HepG2 (cell line): Measurements from ENCODE around the gene EXOC6B. TPM values are rescaled to one million over a fixed set of nuclear protein-coding genes. Genes with fewer than 3 reads are reported as not detected.

Source experiments
- ATAC-seq: fragments of 200-7000 bp; cut with Tn5 transposase; 3 replicates; pipeline ENCODE4 v1.9.1; 2020; ENCODE audit warnings: mild to moderate bottlenecking, moderate library complexity
- BruUV-seq: library from RNA; stranded (reverse); fragments of 400-500 nt; replicated peaks from 2 replicates; lab custom pipeline; 2021; lab: Mats Ljungman, UMichigan
- CTCF ChIA-PET: fragments of 300-600 bp; formaldehyde crosslinking; extraction: SDS; loops from one replicate; lab custom pipeline; 2021; ENCODE audit warnings: low total read pairs, inconsistent platforms, low intra/inter-chr PET ratio; lab: Yijun Ruan, JAX
- POLR2A ChIA-PET: fragments of 350-600 bp; sonication (Branson Sonifier 250); formaldehyde crosslinking; loops from one replicate; lab custom pipeline; 2020; ENCODE audit warnings: antibody characterized with exemption, inconsistent platforms; lab: Yijun Ruan, JAX
- DNase-seq: peaks from one replicate; pipeline ENCODE4 v3.0.0-alpha.2; 2015; ENCODE audit warnings: low spot score
- FAIRE-seq: peaks from 3 replicates; lab custom pipeline; 2011; peaks lifted over from hg19 to GRCh38; lab: Jason Lieb, UNC
- H2AFZ ChIP-seq: one replicate; pipeline ENCODE4 v1.6.1; 2011; ENCODE audit warnings: low read length, inconsistent platforms
- H3K27ac ChIP-seq: fragments of 300-600 bp; 3 replicates; pipeline ENCODE4 v1.8.0; 2011; ENCODE audit warnings: mixed run types, mild to moderate bottlenecking, mixed read lengths, low read length, inconsistent platforms; ENCODE audit not compliant: insufficient read depth; ENCODE audit errors: extremely low read length
- H3K27me3 ChIP-seq, 2 experiments: fragments of 200-600 bp in 1 of 2; 2 replicates in 1 of 2; 3 replicates in 1 of 2; pipeline versions ENCODE4 v1.6.0 to v1.8.0; 2011; ENCODE audit warnings: low read length in 2 of 2, mild to moderate bottlenecking in 2 of 2, moderate library complexity in 2 of 2, inconsistent platforms in 1 of 2; ENCODE audit not compliant: insufficient read depth in 2 of 2, control insufficient read depth in 1 of 2
- H3K36me3 ChIP-seq, 2 experiments: fragments of 200-600 bp in 1 of 2; replicated peaks in 1 of 2; 2 replicates in 1 of 2; 3 replicates in 1 of 2; pipeline versions ENCODE4 v1.5.1 to v1.8.0; 2011; ENCODE audit warnings: low read length in 2 of 2, inconsistent platforms in 1 of 2; ENCODE audit not compliant: insufficient read depth in 2 of 2, control insufficient read depth in 1 of 2
- H3K4me1 ChIP-seq: 2 replicates; pipeline ENCODE4 v1.5.1; 2012; ENCODE audit warnings: low read length, inconsistent platforms; ENCODE audit not compliant: insufficient read depth
- H3K4me2 ChIP-seq: 2 replicates; pipeline ENCODE4 v1.6.0; 2011; ENCODE audit warnings: low read depth, low read length, inconsistent platforms
- H3K4me3 ChIP-seq, 3 experiments: fragments of 200-600 bp in 1 of 3; sonication (generic), shearing (Covaris generic) in 1 of 3; replicated peaks in 1 of 3; 2 replicates each; pipeline ENCODE4 v1.5.1; 2011 to 2016; ENCODE audit warnings: low read length in 3 of 3, inconsistent platforms in 2 of 3, low read depth in 2 of 3, mild to moderate bottlenecking in 2 of 3, control low read depth in 1 of 3, mixed read lengths in 1 of 3; ENCODE audit not compliant: insufficient read depth in 1 of 3
- H3K79me2 ChIP-seq: one replicate; pipeline ENCODE4 v1.6.1; 2011; ENCODE audit warnings: low read length, inconsistent platforms; ENCODE audit not compliant: insufficient read depth
- H3K9ac ChIP-seq: 2 replicates; pipeline ENCODE4 v1.6.0; 2011; ENCODE audit warnings: mild to moderate bottlenecking, low read depth, low read length, inconsistent platforms; ENCODE audit not compliant: insufficient read depth
- H3K9me3 ChIP-seq: 2 replicates; pipeline ENCODE4 v1.5.1; 2012; ENCODE audit warnings: mild to moderate bottlenecking, low read length
- H4K20me1 ChIP-seq: 2 replicates; pipeline ENCODE4 v1.6.0; 2011; ENCODE audit warnings: inconsistent platforms, mild to moderate bottlenecking, low read length, moderate library complexity; ENCODE audit not compliant: insufficient read depth
- CCDC6 ChIP-seq: sonication (generic); formaldehyde crosslinking; IDR thresholded peaks from 2 replicates; pipeline ENCODE4 v1.8.1; 2022; ENCODE audit warnings: mild to moderate bottlenecking, missing genetic modification reagents, moderate library complexity
- ESRRA ChIP-seq: sonication (generic); formaldehyde crosslinking; IDR thresholded peaks from 2 replicates; pipeline ENCODE4 v1.5.1; 2020; ENCODE audit warnings: mild to moderate bottlenecking, low read depth, missing genetic modification reagents
- HNRNPK ChIP-seq: fragments of 200-400 bp; formaldehyde crosslinking; IDR thresholded peaks from 2 replicates; pipeline ENCODE4 v1.6.1; 2018; ENCODE audit warnings: low read length, low read depth, moderate library complexity, mild to moderate bottlenecking; ENCODE audit not compliant: poor library complexity, severe bottlenecking
- KLF9 ChIP-seq: IDR thresholded peaks from 2 replicates; pipeline ENCODE4 v1.6.1; 2016; ENCODE audit warnings: low read depth
- SRSF4 ChIP-seq: fragments of 200-400 bp; formaldehyde crosslinking; IDR thresholded peaks from one replicate; pipeline ENCODE4 v1.6.1; 2018; ENCODE audit warnings: mild to moderate bottlenecking, low read depth, low read length, moderate library complexity; ENCODE audit not compliant: poor library complexity, severe bottlenecking
- XRCC5 ChIP-seq: fragments of 200-400 bp; formaldehyde crosslinking; optimal IDR thresholded peaks from 2 replicates; pipeline ENCODE3; 2017; ENCODE audit warnings: mild to moderate bottlenecking, low read length
- ZFP1 ChIP-seq: IDR thresholded peaks from 2 replicates; pipeline ENCODE4 v1.6.1; 2016
- ZNF124 ChIP-seq: sonication (generic); formaldehyde crosslinking; IDR thresholded peaks from 2 replicates; pipeline ENCODE4 v1.4.0; 2020; ENCODE audit warnings: missing genetic modification reagents
- ZNF180 ChIP-seq: sonication (generic); formaldehyde crosslinking; IDR thresholded peaks from 2 replicates; pipeline ENCODE4 v1.4.0; 2020; ENCODE audit warnings: low read depth, missing genetic modification reagents, borderline replicate concordance
- ZNF232 ChIP-seq: sonication (generic); formaldehyde crosslinking; IDR thresholded peaks from 2 replicates; pipeline ENCODE4 v1.4.0; 2020; ENCODE audit warnings: missing genetic modification reagents, borderline replicate concordance
- ZNF33B ChIP-seq: sonication (generic); formaldehyde crosslinking; IDR thresholded peaks from 2 replicates; pipeline ENCODE4 v1.5.1; 2020; ENCODE audit warnings: mild to moderate bottlenecking, missing genetic modification reagents
- ZNF713 ChIP-seq: sonication (generic); formaldehyde crosslinking; IDR thresholded peaks from 2 replicates; pipeline ENCODE4 v1.4.0; 2020; ENCODE audit warnings: mild to moderate bottlenecking, missing genetic modification reagents
- ZXDC ChIP-seq: sonication (generic); formaldehyde crosslinking; IDR thresholded peaks from 2 replicates; pipeline ENCODE4 v1.5.0; 2020; ENCODE audit warnings: mild to moderate bottlenecking, missing genetic modification reagents
- WGBS: methylation state at CpG from one replicate; pipeline ENCODE4 v1.1.6; 2017; ENCODE audit warnings: low lambda C conversion rate; 5-methylcytosine and 5-hydroxymethylcytosine counted together
- in situ Hi-C: cut with HindIII; loops from 2 replicates; pipeline ENCODE4 v1.10.0; 2017; ENCODE audit warnings: low pct_unique_long_range_greater_than_20kb; ENCODE audit not compliant: extremely low pct_ligation_motif_present
- intact Hi-C: fragments of 100-400 bp; cut with micrococcal nuclease; formaldehyde crosslinking; loops from one replicate; pipeline ENCODE4 v1.10.0; 2022; ENCODE audit not compliant: unreplicated experiment
- polyA plus RNA-seq, 8 experiments: library from polyadenylated mRNA; depleted of rRNA in 3 of 8; stranded (reverse) in 7 of 8; unstranded in 1 of 8; fragments of >200 nt; fragmentation: Illumina TruSeq in 4 of 8; extraction: Trizol in 4 of 8; gene quantifications; 2 replicates each; pipeline versions ENCODE4 v1.2.1 to v1.2.3, GENCODE V29; 2011 to 2016; ENCODE audit warnings: low read depth in 4 of 8, missing spikeins in 1 of 8, mixed read lengths in 1 of 8; ENCODE audit not compliant: insufficient read depth in 1 of 8
- total RNA-seq, 5 experiments: library from RNA; depleted of rRNA; stranded (reverse); fragments of >200 nt; fragmentation: Illumina TruSeq; extraction: Trizol; gene quantifications; 2 replicates each; pipeline ENCODE4 v1.2.3, GENCODE V29; 2016; ENCODE audit warnings: low read depth in 1 of 5

EXOC6B gene
- total and polyA plus RNA-seq, 2 of the 13 experiments (the other 11 are each of a cell fraction or from before 2014, with no cell fraction given), result 9.1 to 15.9 TPM

- intact Hi-C loops, result no loop called here
- Histone ChIP-seq H3K9ac (no peak overlapping the region), H3K27ac (no peak overlapping the region), H3K4me1 (peaks cover 10% of the 10 kb centered on the region), H3K27me3 (peaks cover 0 to 7% of the 10 kb centered on the region in 2 experiments; a peak in 2 of 5 replicates), H3K9me3 (no peaks in the 10 kb centered on the region), H3K4me3 (no peak overlapping the region), H3K4me2 (no peak overlapping the region), H3K79me2 (no peaks in the 10 kb centered on the region), H3K36me3 (no peaks in the 10 kb centered on the region), H4K20me1 (no peaks in the 10 kb centered on the region), H2AFZ (no peak overlapping the region)
- 24% methylated on average over 2 of the region's 2 CpGs for WGBS
- no peak for TF ChIP-seq ESRRA (CRISPR knock-in tag)
- TF ChIP-seq ZNF713, result no peak
- TF ChIP-seq ZNF124 (CRISPR knock-in tag), result no peak
- TF ChIP-seq KLF9, result no peak
- no peak for TF ChIP-seq CCDC6 (CRISPR knock-in tag)
- TF ChIP-seq ZNF232, result no peak
- no peak for TF ChIP-seq ZNF180 (CRISPR knock-in tag)
- TF ChIP-seq ZNF33B (CRISPR knock-in tag), result no peak
- ATAC-seq (no peak), DNase-seq (no peak), FAIRE-seq (no peak)
- ChIA-PET POLR2A (no interaction called here), CTCF (no interaction called here)
- BruUV-seq, result no TSS peak
- in situ Hi-C loops, result no loop called here
Observed at GRCh38 chr2:72840066-72840465, 14.2 kb upstream of the EXOC6B start.

- WGBS, result 20% methylated on average over 4 of the region's 4 CpGs
- H4K20me1 ChIP-seq, result no peaks in the 10 kb centered on the region
- no peak for TF ChIP-seq ZXDC (CRISPR knock-in tag)
- no peak for TF ChIP-seq ZFP1
- TF ChIP-seq HNRNPK, result no peak
- no peak for TF ChIP-seq SRSF4
- TF ChIP-seq XRCC5, result no peak
Observed at GRCh38 chr2:72837171-72837570, 11.3 kb upstream of the EXOC6B start.

More at GRCh38 chr2:72837171-72837570, 11.3 kb upstream of the EXOC6B start:
- H3K36me3 ChIP-seq, result no peaks in the 10 kb centered on the region
- peaks cover 2 to 7% of the 10 kb centered on the region in 2 experiments; a peak in 2 of 5 replicates for H3K27me3 ChIP-seq
- H3K9me3 ChIP-seq, result no peaks in the 10 kb centered on the region
- H3K79me2 ChIP-seq, result no peaks in the 10 kb centered on the region
- FAIRE-seq (no peak), DNase-seq (no peak), ATAC-seq (no peak)
- CTCF ChIA-PET, result no interaction called here
- POLR2A ChIA-PET, result no interaction called here
- no peak overlapping the region for H3K9ac ChIP-seq
- no peak overlapping the region for H3K4me2 ChIP-seq
- H2AFZ ChIP-seq, result no peak overlapping the region
- no peak overlapping the region for H3K27ac ChIP-seq
- H3K4me1 ChIP-seq, result peaks cover 11% of the 10 kb centered on the region
- intact Hi-C loops (no loop called here), in situ Hi-C loops (no loop called here)
- BruUV-seq, result no TSS peak
- no peak overlapping the region for H3K4me3 ChIP-seq
